GM13976 (cell line): ENCODE results near the gene SNCAIP.

Experiments used
- DNase-seq: peaks from one replicate; pipeline ENCODE4 v3.0.0; 2012; ENCODE audit warnings: low spot score
- in situ Hi-C: fragments of 300-500 bp; cut with MboI; formaldehyde crosslinking; loops from one replicate; pipeline ENCODE4 v1.12.0; 2022; ENCODE audit warnings: low sequenced_read_pairs, mixed read lengths, inconsistent platforms; ENCODE audit not compliant: unreplicated experiment
- TF ChIP-seq, protein P1 (sequence below): IDR thresholded peaks from 2 replicates; pipeline ENCODE4 v1.5.1; 2012; ENCODE audit warnings: borderline replicate concordance, mild to moderate bottlenecking; ENCODE audit not compliant: insufficient read depth; ENCODE audit errors: extremely low read depth, missing control alignments, control extremely low read depth

Gene SNCAIP

DNA sequence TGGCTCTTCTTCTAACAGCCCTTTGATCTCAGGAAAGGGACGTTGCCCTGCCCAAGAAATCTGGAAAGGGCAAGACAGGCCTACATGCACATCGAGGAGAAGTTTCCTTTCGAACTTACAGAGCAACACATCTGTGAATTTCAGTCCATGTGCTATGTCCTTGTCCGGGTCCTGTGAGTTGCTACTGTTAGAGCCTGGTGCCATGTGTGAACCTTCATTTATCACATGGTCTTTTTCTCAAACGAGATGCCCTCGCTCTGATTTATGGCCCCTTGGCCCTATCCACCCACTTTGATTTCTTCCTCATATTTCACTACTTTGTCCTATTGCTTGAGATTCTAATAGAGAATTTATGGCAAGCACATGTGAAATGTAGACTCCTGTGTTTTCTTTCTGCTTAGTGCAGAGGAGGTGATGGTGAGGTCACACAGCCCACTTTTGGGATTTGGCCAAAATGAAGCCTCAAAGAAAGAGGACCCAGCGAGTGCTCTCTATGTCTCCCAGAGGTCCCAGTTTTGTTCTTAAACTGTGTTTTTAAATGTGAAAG, 153.1 kb downstream of the SNCAIP start:
- in situ Hi-C loops: no loop called here
- TF ChIP-seq, protein P1, sequence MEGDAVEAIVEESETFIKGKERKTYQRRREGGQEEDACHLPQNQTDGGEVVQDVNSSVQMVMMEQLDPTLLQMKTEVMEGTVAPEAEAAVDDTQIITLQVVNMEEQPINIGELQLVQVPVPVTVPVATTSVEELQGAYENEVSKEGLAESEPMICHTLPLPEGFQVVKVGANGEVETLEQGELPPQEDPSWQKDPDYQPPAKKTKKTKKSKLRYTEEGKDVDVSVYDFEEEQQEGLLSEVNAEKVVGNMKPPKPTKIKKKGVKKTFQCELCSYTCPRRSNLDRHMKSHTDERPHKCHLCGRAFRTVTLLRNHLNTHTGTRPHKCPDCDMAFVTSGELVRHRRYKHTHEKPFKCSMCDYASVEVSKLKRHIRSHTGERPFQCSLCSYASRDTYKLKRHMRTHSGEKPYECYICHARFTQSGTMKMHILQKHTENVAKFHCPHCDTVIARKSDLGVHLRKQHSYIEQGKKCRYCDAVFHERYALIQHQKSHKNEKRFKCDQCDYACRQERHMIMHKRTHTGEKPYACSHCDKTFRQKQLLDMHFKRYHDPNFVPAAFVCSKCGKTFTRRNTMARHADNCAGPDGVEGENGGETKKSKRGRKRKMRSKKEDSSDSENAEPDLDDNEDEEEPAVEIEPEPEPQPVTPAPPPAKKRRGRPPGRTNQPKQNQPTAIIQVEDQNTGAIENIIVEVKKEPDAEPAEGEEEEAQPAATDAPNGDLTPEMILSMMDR: no peak
- no peak for DNase-seq

DNA sequence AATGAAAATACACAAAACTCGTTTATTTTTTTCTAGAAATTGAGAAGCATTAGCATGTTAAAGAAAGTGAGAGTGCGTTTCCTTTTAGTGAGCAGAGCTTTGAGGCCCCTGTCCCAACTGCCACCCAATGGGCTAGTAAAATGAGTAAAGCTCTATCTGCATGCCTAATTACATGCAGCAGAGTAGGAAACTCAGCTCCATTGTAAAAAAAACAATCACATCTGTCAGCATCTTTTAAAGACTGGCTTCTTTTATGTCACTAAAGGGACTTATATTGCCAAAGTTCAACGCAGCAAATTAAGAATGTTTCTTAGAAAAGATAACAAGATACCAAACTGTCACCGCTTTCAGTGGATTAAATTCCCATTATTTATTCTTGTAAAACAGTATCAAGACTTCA, 154.0 kb downstream of the SNCAIP start:
- DNase-seq: no peak
- TF ChIP-seq, protein P1: no peak
- in situ Hi-C loops: no loop called here

DNA sequence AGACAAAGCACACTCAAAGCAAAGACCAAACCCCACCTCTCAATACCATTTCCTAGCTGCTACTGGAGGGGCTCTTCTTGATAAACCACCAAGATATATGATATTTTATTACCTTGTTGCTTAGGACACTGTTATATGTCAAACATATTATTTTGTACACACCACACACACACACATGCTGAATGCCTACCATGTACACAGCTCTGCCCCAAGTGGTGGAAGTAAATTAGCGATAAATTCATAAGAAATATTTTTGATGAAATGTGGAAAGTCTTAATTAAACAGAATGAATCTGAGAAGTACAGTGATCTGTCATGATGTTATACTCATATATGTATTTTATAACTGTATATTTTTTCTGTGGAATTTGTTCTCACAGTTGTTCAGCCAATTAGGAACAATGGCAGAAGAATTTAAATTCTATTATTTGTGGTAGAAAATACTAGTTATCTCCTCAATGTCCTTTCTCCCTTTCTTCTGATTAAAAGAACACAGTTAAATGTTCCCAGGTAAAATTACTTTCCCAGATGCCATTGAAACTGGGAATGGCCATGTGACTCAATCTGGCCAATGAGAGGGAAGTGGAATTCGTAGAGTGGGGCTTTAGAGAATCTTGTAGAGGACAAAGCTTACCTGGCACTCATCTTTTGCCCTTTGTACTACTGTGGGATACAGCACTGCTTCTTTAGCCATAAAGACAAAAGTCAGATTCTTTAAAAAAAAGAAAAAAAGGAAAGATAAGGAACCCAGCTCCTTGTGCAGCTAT, 156.5 kb downstream of the SNCAIP start:
- TF ChIP-seq, protein P1: no peak
- in situ Hi-C loops: no loop called here
- no peak for DNase-seq

DNA sequence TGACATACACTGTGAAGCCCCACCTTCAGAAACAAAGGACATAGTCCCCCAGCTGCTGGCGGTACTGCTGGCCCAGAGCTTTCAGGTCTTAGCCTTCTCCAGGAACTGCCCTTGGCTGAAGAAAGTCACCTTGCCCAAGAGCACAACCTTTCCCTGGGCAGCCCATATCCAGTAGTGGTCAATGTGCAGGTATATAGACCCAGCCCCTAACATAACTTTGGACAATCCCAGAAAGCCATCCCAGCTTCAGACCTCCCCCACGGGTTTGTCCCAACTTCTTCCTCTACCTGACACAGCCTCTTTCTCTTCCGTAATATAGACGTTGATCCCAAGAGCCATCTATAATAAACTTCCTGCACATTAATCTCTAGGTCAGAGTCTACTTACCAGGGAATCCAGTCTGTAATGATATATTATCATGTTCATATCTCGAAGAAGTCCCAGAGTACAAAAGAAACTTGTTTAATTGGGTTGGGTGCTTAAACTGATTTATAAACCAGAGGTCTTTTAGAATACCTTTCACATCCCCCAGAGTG, 157.4 kb downstream of the SNCAIP start:
- in situ Hi-C loops: no loop called here
- TF ChIP-seq, protein P1: no peak
- no peak for DNase-seq

GRCh38 chr5:122470365-122470764, 158.3 kb downstream of the SNCAIP start:
- in situ Hi-C loops: no loop called here
- TF ChIP-seq, protein P1: no peak
- DNase-seq: no peak

DNA sequence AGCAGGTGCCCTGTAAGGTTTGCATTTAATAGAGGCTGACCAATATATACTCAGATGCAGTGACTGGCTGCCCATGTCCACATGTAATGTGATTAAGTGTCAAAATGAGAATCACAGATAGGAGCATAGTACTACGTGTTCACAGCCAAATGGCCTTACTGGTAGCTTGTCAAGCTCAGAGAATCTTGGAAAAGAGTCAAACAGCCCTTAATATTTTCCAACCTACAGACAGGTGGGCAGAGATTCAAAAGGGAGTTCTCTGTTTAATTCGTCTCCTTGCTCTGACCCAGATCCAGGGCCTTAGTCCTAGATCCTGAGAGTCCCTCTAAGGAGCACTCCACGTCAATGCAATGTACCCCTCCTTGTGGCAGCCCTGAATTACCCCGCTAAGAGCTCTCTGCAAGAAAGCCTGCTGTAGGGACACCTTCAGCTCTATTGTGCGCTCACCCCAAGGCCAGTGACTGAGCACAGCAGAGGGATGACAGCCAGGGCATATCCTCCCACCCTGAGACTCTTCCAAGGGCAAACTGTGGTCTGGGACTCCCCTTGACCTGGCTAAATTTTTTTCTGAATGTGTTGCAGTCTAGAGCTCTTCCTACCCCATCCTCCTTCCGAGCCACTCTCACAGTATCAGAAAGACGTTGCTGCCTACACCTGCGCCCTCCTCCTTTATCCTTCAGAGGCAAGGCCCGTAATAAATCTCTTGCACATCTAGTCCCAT, 159.2 kb downstream of the SNCAIP start:
- TF ChIP-seq, protein P1: no peak
- in situ Hi-C loops: no loop called here
- DNase-seq: no peak
